H1 (cell line): ENCODE data around the gene CORO1C. TPM values are rescaled to one million over a fixed set of nuclear protein-coding genes. Genes with fewer than 3 reads are reported as not detected.

Experiments
- BACH1 ChIP-seq: IDR thresholded peaks from 2 replicates; pipeline ENCODE4 v1.6.1; 2012; ENCODE audit warnings: low read length, improper control_type of control experiment
- FOSL1 ChIP-seq: IDR thresholded peaks from 2 replicates; pipeline ENCODE4 v1.6.1; 2011; ENCODE audit warnings: mild to moderate bottlenecking, low read depth, low read length, moderate library complexity; ENCODE audit not compliant: insufficient read depth
- SAP30 ChIP-seq: fragments of 300-600 bp; sonication (generic); IDR thresholded peaks from 2 replicates; pipeline ENCODE4 v1.7.1; 2012; ENCODE audit warnings: low read length, moderate library complexity, mild to moderate bottlenecking, inconsistent platforms; ENCODE audit not compliant: insufficient read depth, insufficient replicate concordance
- polyA plus RNA-seq, 7 experiments: library from polyadenylated mRNA; depleted of rRNA in 3 of 7; stranded (reverse) in 5 of 7; unstranded in 2 of 7; fragments of >200 nt in 5 of 7; fragments of 200-250 nt in 2 of 7; gene quantifications; 1 replicate in 5 of 7; 2 replicates in 1 of 7; 4 replicates in 1 of 7; pipeline versions ENCODE4 v1.2.1 to v1.2.3, GENCODE V29; 2011 to 2013; ENCODE audit warnings: missing spikeins in 2 of 7, mixed read lengths in 2 of 7
- total RNA-seq: library from RNA; stranded (reverse); fragmentation: NEBNext Ultra II Directional; extraction: Animal tissue kit (Norgen Biotek cat#: 25700); gene quantifications from 2 replicates; pipeline ENCODE4 v1.2.1, GENCODE V29; 2021

Gene CORO1C
- total and polyA plus RNA-seq, 2 of the 8 experiments (the other 6 are each of a cell fraction or from before 2014, with no cell fraction given) = 72.7 to 120 TPM

DNA sequence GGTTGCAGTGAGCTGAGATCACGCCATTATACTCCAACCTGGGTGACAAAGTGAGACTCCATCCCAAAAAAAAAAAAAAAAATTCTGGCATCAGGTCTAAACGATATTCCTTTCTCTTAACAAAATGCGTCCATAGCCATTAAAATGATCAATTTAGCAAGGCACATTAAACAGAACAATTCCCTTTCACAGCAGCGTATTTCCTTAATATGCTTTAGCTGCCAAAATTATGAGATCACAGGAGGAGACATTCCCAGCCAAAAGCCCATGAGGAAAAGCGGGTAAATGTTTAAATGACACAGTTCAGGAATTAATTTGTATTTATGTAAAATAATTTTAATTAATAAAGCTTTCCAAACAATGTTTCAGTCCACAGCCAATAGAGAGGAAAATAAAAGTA, 54.6 kb downstream of the CORO1C start (continued):
- TF ChIP-seq BACH1 (no peak), SAP30 (no peak), FOSL1 (no peak)
- TF ChIP-seq, all 59 proteins: peak for 0
